Measurements from ENCODE around the gene NLRP2B.
"Not testable (repeated sequence)": the region's sequence is repeated elsewhere in the genome, so short reads cannot be mapped to it uniquely, and the experiment has no call there.

NLRP2B gene

GRCh38 chrX:57680160-57680559 lies at the start of gene NLRP2B:
Gene NLRP2B, minus strand, starts transcription at chrX:57680260.
- no peak for DNase-seq (ENCODE audit: low spot score)

- not testable (repeated sequence) for DNase-seq (ENCODE audit: low spot score)
These were observed 45.9 kb upstream of the NLRP2B start for GRCh38 chrX:57725995-57726394.

DNA sequence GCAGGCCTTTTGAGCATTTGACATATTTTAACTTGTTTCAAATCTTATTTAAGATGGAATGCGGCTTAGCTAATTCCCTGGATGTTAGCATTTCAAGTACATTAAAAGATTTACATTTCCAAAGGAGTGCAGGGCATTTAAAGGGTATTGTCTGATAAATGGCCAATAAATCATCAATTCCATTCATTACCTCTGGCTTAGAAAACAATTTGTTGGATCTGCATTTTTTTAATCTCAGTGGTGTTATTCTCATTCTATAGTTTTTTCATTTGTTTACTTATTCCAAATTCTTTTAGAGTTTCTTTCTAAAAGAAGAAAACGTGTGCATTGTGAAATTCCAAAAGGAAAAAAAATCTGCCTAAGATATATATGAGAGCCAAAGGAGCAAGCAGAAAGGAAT lies 1.3 kb upstream of the NLRP2B start:
- no peak for DNase-seq (ENCODE audit: low spot score)

GRCh38 chrX:57678686-57679428 lies 1.2 kb downstream of the NLRP2B start:
- DNase-seq (ENCODE audit: low spot score), result no peak

DNA sequence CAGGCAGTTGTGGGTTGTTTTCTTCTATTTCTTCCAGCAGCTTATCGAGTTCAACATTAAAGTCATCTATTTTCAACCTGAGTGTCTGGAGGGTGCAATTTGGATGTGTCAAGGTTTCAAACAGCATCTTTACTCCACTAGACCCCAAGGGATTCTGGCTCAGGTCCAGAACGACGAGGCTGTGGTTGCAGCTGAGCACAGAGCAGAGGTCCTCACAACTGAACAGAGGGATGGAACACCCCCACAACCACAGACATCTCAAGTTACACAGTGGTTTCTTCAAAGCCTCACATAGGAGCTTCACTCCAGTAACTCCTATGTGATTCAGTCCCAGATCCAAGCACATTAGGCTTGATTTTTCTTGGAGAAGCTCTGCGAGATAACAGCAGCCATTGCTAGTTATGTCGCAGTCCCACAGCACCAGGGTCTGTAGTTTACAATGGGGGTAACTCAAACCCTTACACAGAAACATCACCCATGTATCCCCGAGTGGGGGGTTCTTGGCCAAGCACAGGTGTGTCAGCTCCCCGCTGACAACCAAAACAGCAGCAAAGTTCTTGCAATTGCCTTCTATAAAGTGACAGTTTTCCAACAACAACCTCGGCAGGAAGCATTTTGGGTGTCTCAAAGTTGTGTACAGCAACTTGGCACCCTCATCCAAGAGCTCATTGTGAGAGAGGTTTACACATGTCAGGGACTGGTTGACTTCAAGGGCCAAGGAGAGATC lies 2.8 kb downstream of the NLRP2B start:
- DNase-seq (ENCODE audit: low spot score), result no peak

DNA sequence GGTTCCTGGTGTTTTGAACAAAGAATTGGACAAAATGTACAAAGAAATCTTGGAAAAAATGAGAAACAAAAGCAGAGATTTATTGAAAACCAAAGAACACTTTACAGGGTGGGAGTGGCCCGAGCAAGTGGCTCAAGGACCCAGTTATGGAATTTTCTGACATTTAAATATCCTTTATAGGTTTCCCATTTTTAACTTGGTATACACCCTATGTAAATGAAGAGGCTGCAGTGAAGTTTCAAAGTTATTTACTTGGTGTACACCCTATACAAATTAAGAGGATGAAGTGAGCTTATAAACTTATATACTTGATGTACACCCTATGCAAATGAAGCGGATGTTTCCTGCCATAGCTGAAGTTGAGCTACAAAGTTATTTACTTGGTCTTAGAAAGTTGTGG lies 4.7 kb downstream of the NLRP2B start:
- DNase-seq (ENCODE audit: low spot score), result no peak

DNA sequence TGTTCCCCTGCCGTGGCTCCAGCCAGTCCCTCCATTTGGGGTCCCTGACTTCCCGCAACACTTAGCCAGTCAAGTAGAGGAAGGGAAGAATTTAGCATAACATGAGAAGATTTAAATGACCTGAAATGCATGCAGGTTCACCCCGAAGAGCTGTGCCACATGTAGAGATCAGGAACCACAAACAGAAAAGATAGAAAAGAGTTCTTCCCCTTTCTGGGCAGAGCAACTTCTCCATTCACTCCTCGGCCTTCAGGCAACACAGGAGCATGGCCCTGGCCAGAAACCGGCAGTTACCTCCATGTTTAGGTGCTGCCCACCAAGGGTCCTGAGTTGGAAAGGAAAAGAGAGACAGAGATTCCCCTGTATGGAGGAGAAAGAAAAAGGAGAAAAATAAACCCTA lies 5.2 kb downstream of the NLRP2B start:
- DNase-seq (ENCODE audit: low spot score), result no peak

- DNase-seq (ENCODE audit: low spot score), result no peak
These were observed 10.1 kb downstream of the NLRP2B start for GRCh38 chrX:57669961-57670360.

DNA sequence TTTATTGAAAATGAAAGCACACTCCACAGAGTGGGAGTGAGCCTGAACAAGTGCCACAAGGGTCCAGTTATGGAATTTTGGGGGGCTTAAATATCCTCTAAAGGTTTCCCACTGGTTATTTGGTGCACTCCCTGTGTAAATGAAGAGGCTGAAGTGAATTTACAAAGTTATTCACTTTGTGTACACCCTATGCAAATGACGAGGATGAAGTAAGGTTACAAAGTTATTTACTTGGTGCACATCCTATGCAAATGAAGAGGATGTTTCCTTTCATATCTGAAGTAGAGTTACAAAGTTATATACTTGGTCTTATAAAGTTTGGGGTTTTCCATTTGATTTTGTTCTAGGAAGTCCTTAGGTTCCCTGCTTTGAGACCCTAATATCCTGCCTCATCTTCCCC lies 13.1 kb downstream of the NLRP2B start:
- DNase-seq (ENCODE audit: low spot score), result no peak

- DNase-seq (ENCODE audit: low spot score), result no peak
These were observed 25.0 kb downstream of the NLRP2B start for GRCh38 chrX:57655065-57655464.

DNA sequence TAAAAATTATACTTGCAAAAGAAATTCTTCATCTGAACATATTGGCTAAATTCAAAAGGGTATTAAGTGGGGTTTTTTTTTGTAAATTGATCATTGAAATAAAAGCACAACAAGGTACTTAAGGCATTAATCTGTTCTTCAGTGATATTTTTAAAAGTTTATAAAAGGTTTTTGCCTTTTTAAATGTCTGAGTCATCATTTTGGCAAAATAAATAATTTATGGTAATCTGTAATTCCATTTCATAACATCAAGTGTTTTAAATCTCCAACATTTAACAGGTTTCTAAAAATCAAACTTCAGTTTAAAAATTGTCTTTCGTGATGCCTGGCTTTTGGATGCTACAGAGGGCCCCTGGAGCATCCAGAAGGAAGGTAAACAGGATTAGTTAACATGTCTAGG lies 27.4 kb downstream of the NLRP2B start:
- no peak for DNase-seq (ENCODE audit: low spot score)

DNA sequence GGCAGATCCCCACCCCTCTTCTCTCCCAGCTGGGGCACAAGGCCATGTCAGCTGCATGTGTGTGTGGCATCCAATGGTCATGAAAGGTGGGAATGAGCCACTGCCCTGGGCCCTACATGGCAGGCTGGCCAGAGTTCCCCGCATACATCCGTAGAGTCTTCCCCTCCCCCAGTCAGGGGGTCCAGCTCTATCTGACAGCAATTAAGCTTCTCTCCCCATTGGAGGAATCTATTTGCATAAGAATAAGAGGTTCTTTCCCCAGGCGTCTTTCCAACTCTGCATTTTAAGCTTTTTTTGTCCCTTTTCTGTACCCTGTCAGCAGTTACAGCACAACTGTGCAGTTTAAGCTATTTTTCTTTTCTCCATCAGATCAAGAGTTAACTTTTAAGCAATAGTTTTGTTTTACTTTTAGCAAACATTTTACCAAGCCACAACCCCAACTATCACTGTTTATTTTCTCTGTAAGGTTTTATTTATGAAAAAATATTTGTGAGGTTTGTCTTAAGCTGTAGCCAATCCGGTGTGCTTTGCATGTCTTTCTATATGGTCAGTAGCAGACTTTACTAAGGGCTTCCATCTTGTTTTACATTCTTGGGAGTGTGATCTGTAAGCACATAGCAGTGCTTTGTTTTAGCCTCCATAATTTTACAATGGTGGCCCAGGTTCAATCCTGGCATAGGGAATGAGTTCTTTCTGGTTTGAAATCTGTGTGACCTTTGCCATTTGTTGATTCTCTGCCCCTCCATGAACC lies 28.7 kb downstream of the NLRP2B start:
- DNase-seq (ENCODE audit: low spot score), result no peak

DNA sequence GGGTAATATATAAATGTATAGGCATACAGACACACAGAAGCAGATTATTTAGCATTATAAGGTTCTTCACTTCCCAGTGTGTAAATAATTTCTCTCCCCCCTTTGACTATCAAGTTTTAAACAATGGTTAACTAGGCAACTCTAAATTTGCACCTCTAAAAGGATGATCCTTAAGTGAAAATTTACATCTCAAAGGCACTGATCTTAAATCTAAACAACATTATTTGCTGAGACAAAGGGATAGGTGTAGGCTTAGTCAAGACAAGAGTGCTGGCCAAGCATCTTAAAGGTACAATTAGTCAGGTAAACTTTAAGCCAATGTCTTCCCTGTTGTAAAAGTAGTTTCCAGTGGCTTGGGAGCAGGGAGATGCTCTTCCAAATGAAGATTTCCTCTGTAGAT lies 33.0 kb downstream of the NLRP2B start:
- no peak for DNase-seq (ENCODE audit: low spot score)

DNA sequence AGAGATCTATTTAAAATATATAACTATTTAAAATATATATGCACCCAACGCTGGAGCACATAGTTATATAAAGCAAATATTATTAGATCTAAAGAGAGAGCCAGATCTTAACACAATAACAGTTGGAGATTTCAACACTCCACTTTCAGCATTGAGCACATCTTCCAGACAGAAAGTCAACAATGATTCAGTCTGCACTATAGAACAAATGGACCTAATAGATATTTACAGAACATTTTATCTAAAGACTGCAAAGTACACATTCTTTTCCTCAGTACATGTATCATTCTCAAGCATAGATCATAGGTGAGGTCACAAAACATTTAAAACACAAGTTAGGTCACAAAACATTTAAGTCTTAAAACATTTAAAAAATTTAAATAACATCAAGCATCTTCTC lies 36.4 kb downstream of the NLRP2B start:
- DNase-seq (ENCODE audit: low spot score), result no peak

DNA sequence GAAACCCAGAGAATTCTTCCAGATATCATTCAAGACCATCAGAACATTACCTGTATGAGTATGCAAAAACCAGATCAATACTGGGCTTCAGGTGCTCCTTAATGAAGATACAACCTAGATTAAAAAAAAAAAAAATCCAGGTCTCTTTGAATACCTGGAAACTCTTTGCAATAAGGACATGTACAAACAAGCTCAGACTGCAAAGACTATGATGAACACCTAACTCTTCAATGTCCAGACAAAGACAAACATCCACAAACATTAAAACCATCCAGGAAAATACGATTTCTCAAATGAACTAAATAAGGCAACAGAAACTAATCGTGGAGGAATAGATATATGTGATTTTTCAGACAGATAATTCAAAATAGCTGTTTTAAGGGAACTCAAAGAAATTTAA lies 38.7 kb downstream of the NLRP2B start:
- no peak for DNase-seq (ENCODE audit: low spot score)

- DNase-seq (ENCODE audit: low spot score), result no peak
These were observed 39.4 kb downstream of the NLRP2B start for GRCh38 chrX:57640674-57641016.

DNA sequence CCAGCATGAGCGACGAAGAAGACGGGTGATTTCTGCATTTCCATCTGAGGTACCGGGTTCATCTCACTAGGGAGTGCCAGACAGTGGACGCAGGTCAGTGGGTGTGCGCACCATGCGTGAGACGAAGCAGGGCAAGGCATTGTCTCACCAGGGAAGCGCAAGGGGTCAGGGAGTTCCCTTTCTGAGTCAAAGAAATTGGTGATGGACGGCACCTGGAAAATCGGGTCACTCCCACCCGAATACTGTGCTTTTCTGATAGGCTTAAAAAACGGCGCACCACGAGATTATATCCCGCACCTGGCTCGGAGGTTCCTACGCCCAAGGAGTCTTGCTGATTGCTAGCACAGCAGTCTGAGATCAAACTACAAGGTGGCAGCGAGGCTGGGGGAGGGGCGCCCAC lies 50.6 kb downstream of the NLRP2B start:
- DNase-seq (ENCODE audit: low spot score), result not testable (repeated sequence)

All from AG20443 (cell line).